ENCODE data around the gene PTGS1. TPM values are rescaled to one million over a fixed set of nuclear protein-coding genes. Genes with fewer than 3 reads are reported as not detected.

The PTGS1 gene
- total RNA-seq, 4 donors from 2014 or later, result 2.2 to 7.3 (median 4.4) TPM

- no peak for DNase-seq (ENCODE audit: low spot score in 2 of 2)
- H3K27me3 ChIP-seq, result no peaks in the 10 kb centered on the region
- H3K27ac ChIP-seq, result no peak overlapping the region
- no peaks in the 10 kb centered on the region for H3K36me3 ChIP-seq
- peaks cover 0 to 6% (median 0%) of the 10 kb centered on the region in 4 donors for H3K9me3 ChIP-seq
- TF ChIP-seq POLR2A (IDR thresholded peaks at IDR 0.05) (no peak), EP300 (IDR thresholded peaks at IDR 0.05) (no peak), CTCF (IDR thresholded peaks at IDR 0.05) (no peak)
- H3K4me3 ChIP-seq, result no peak overlapping the region
- WGBS, 2 donors, result 92 to 96% methylated on average over 4 of the region's 4 CpGs
- peaks cover 0 to 15% (median 2%) of the 10 kb centered on the region in 4 donors for H3K4me1 ChIP-seq
Measured at GRCh38 chr9:122380293-122380692, 9.5 kb downstream of the PTGS1 start.

GRCh38 chr9:122381206-122381950 lies 10.6 kb downstream of the PTGS1 start:
- Histone ChIP-seq H3K27ac (no peak overlapping the region), H3K4me3 (no peak overlapping the region), H3K36me3 (no peaks in the 10 kb centered on the region), H3K4me1 (peaks cover 0 to 4% (median 0%) of the 10 kb centered on the region in 4 donors), H3K27me3 (no peaks in the 10 kb centered on the region), H3K9me3 (peaks cover 0 to 6% (median 0%) of the 10 kb centered on the region in 4 donors)
- WGBS, 2 donors, result 93% methylated on average over 14 of the region's 14 CpGs
- DNase-seq (ENCODE audit: low spot score in 2 of 2), result no peak
- TF ChIP-seq POLR2A (IDR thresholded peaks at IDR 0.05) (no peak), CTCF (IDR thresholded peaks at IDR 0.05) (no peak), EP300 (IDR thresholded peaks at IDR 0.05) (no peak)

- no peak overlapping the region for H3K4me3 ChIP-seq
- WGBS, 2 donors, result 76 to 81% methylated on average over 13 to 16 of the region's 16 CpGs
- no peaks in the 10 kb centered on the region for H3K27me3 ChIP-seq
- no peaks in the 10 kb centered on the region for H3K4me1 ChIP-seq
- DNase-seq (ENCODE audit: low spot score in 2 of 2), result no peak
- H3K27ac ChIP-seq, result no peak overlapping the region
- peaks cover 0 to 6% (median 0%) of the 10 kb centered on the region in 4 donors for H3K9me3 ChIP-seq
- peak in 1 of 2 donors; percentile 15 for TF ChIP-seq EP300 (IDR thresholded peaks at IDR 0.05)
- no peak for TF ChIP-seq CTCF (IDR thresholded peaks at IDR 0.05)
- TF ChIP-seq POLR2A (IDR thresholded peaks at IDR 0.05), result no peak
- H3K36me3 ChIP-seq, result no peaks in the 10 kb centered on the region
Measured at GRCh38 chr9:122382901-122383850, 12.4 kb downstream of the PTGS1 start.

GRCh38 chr9:122383992-122384461 lies 13.2 kb downstream of the PTGS1 start:
- H3K9me3 ChIP-seq, result peaks cover 0 to 6% (median 0%) of the 10 kb centered on the region in 4 donors
- no peaks in the 10 kb centered on the region for H3K4me1 ChIP-seq
- no peak overlapping the region for H3K27ac ChIP-seq
- H3K36me3 ChIP-seq, result no peaks in the 10 kb centered on the region
- H3K27me3 ChIP-seq, result no peaks in the 10 kb centered on the region
- DNase-seq (ENCODE audit: low spot score in 2 of 2), result no peak
- TF ChIP-seq EP300 (IDR thresholded peaks at IDR 0.05) (no peak), POLR2A (IDR thresholded peaks at IDR 0.05) (no peak), CTCF (IDR thresholded peaks at IDR 0.05) (no peak)
- no peak overlapping the region for H3K4me3 ChIP-seq
- 69 to 82% methylated on average over 7 of the region's 7 CpGs for WGBS, 2 donors
